ENCODE results near the gene EIF2D. TPM values are rescaled to one million over a fixed set of nuclear protein-coding genes. Genes with fewer than 3 reads are reported as not detected.
A peak's percentile ranks its signal among the peaks of the same experiment; 100 is the strongest.

The EIF2D gene
- polyA plus RNA-seq, 2 donors, result 34.1 to 34.3 TPM

DNA sequence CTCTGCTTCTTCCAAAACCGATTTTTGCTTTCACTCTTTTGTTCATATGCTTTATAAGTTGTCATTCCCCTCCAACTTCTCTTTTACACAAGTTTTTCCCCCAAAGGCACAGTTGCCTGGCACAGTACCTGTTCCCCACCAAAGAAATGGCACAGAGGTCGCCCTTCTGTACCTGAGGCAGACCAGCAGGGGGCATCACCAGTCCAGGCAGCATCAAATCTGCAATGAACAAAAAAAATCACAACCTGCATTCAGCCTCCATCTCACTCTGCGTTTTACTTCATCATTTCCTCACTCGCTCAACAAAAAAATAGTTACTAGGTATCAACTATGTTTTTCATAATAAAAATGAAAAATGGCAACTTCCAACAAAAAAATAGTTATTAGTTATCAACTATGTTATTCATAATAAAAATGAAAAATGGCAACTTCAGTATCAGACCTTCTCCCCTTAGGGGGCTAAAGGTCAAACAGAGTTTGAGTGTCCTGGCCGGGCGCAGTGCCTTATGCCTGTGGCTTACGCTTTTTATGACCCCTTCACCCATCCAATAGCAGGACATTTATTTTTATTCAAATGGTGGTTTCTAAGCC is 4.1 kb downstream of the EIF2D start:
- Histone ChIP-seq H3K27ac (ENCODE audit: low read depth in 2 of 2, low read length in 1 of 2) (no peak overlapping the region), H3K4me1 (ENCODE audit: control insufficient read depth in 2 of 2, insufficient read depth in 2 of 2, low read length in 1 of 2) (no peaks in the 10 kb centered on the region), H3K36me3 (ENCODE audit: control insufficient read depth in 2 of 2, insufficient read depth in 2 of 2, low read length in 1 of 2) (peaks cover 0 to 6% of the 10 kb centered on the region in 2 donors), H3K27me3 (ENCODE audit: control insufficient read depth in 1 of 2, insufficient read depth in 2 of 2, low read length in 2 of 2) (no peaks in the 10 kb centered on the region), H3K4me3 (ENCODE audit: low read depth in 1 of 2, low read length in 2 of 2) (no peak overlapping the region), H3K9me3 (ENCODE audit: control insufficient read depth in 2 of 2, insufficient read depth in 1 of 2, low read depth in 1 of 2, low read length in 1 of 2) (no peaks in the 10 kb centered on the region)
- 70 to 71% methylated on average over 7 of the region's 7 CpGs for WGBS, 2 donors

DNA sequence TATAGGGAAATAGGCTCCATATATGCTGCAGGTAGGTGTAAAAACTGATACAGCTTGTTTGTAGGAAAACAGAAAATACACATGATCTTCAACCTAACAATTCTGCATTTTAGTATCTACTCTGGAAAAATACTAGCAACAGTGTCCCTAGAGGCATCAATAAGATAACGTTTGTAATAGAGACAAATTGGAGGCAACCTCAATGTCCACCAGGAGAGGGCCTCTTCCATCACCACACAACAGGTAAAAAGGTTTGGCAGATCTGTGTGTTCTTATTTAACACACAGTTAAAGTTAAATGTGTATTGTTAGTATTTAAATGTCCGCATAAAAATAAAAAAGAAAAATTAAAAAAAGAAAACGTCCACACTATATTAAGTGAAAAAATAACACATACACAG is 5.4 kb downstream of the EIF2D start:
- Histone ChIP-seq H3K4me3 (ENCODE audit: low read depth in 1 of 2, low read length in 2 of 2) (no peak overlapping the region), H3K36me3 (ENCODE audit: control insufficient read depth in 2 of 2, insufficient read depth in 2 of 2, low read length in 1 of 2) (peaks cover 9 to 16% of the 10 kb centered on the region in 2 donors), H3K4me1 (ENCODE audit: control insufficient read depth in 2 of 2, insufficient read depth in 2 of 2, low read length in 1 of 2) (no peaks in the 10 kb centered on the region), H3K9me3 (ENCODE audit: control insufficient read depth in 2 of 2, insufficient read depth in 1 of 2, low read depth in 1 of 2, low read length in 1 of 2) (no peaks in the 10 kb centered on the region), H3K27me3 (ENCODE audit: control insufficient read depth in 1 of 2, insufficient read depth in 2 of 2, low read length in 2 of 2) (no peaks in the 10 kb centered on the region), H3K27ac (ENCODE audit: low read depth in 2 of 2, low read length in 1 of 2) (no peak overlapping the region)
- 63 to 64% methylated on average over 3 of the region's 3 CpGs for WGBS, 2 donors

DNA sequence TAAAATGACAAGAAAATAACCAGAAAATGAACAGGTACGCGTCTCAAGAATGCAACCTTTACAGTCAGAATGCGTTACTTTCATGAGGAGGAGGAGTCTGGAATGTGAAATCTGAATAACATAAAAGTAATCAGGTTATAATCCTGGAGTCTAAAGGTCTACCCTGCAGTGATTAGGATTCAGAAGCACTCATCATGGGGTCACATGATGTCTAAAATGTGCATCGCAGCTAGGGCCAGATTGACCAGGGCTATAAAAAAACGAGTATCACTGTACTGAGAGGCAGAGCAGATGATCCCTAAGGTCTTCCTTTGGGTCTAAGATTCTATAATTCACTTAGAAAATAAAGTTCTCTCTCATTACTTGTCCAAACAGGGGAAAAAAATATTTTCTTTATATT is 7.4 kb downstream of the EIF2D start:
- Histone ChIP-seq H3K9me3 (ENCODE audit: control insufficient read depth in 2 of 2, insufficient read depth in 1 of 2, low read depth in 1 of 2, low read length in 1 of 2) (no peaks in the 10 kb centered on the region), H3K4me1 (ENCODE audit: control insufficient read depth in 2 of 2, insufficient read depth in 2 of 2, low read length in 1 of 2) (no peaks in the 10 kb centered on the region), H3K36me3 (ENCODE audit: control insufficient read depth in 2 of 2, insufficient read depth in 2 of 2, low read length in 1 of 2) (peaks cover 12 to 20% of the 10 kb centered on the region in 2 donors), H3K27ac (ENCODE audit: low read depth in 2 of 2, low read length in 1 of 2) (no peak overlapping the region), H3K27me3 (ENCODE audit: control insufficient read depth in 1 of 2, insufficient read depth in 2 of 2, low read length in 2 of 2) (no peaks in the 10 kb centered on the region), H3K4me3 (ENCODE audit: low read depth in 1 of 2, low read length in 2 of 2) (no peak overlapping the region)
- 84 to 85% methylated on average over 5 of the region's 5 CpGs for WGBS, 2 donors

DNA sequence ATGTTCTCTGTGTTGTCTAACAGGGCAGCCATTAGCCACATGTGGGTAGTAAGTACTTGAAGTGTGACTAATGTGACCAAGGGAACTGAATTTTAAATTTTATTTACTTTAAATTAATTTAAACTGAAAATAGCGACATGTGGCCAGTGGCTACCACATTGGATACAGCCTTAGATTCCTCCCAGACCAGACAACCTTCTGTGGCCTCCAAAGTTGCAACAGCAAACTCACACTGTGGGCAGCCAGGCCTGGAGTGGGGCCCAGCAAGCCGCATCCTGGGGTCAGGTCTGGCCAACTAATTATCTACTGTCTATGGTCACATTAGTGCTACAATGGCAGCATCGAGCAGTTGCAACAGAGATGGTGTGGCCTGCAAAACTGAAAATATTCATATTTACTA is 11.7 kb downstream of the EIF2D start:
- Histone ChIP-seq H3K27me3 (ENCODE audit: control insufficient read depth in 1 of 2, insufficient read depth in 2 of 2, low read length in 2 of 2) (no peaks in the 10 kb centered on the region), H3K9me3 (ENCODE audit: control insufficient read depth in 2 of 2, insufficient read depth in 1 of 2, low read depth in 1 of 2, low read length in 1 of 2) (no peaks in the 10 kb centered on the region), H3K36me3 (ENCODE audit: control insufficient read depth in 2 of 2, insufficient read depth in 2 of 2, low read length in 1 of 2) (peaks cover 23 to 33% of the 10 kb centered on the region in 2 donors), H3K4me3 (ENCODE audit: low read depth in 1 of 2, low read length in 2 of 2) (no peak overlapping the region), H3K27ac (ENCODE audit: low read depth in 2 of 2, low read length in 1 of 2) (no peak overlapping the region), H3K4me1 (ENCODE audit: control insufficient read depth in 2 of 2, insufficient read depth in 2 of 2, low read length in 1 of 2) (no peaks in the 10 kb centered on the region)
- 92% methylated on average over 3 of the region's 3 CpGs for WGBS, 2 donors

DNA sequence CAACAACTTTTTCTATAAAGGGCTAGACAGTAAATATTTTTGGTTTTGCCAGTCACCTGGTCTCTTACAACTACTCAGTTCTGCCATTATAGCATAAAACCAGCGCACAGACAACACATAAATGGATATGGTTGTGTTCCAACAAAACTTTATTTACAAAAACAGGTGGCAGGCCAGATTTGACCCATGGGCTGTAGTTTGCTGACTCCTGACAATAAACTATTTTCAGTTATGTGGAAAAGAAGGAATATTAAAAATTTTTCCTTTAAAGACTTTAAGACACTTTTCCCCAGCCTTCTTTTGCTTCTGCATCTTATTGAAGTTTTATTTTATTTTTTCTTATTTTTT is 16.0 kb downstream of the EIF2D start:
- H3K4me1 ChIP-seq (ENCODE audit: control insufficient read depth in 2 of 2, insufficient read depth in 2 of 2, low read length in 1 of 2), result peaks cover 0 to 3% of the 10 kb centered on the region in 2 donors
- no peak overlapping the region for H3K27ac ChIP-seq (ENCODE audit: low read depth in 2 of 2, low read length in 1 of 2)
- H3K9me3 ChIP-seq (ENCODE audit: control insufficient read depth in 2 of 2, insufficient read depth in 1 of 2, low read depth in 1 of 2, low read length in 1 of 2), result no peaks in the 10 kb centered on the region
- peaks cover 14 to 27% of the 10 kb centered on the region in 2 donors for H3K36me3 ChIP-seq (ENCODE audit: control insufficient read depth in 2 of 2, insufficient read depth in 2 of 2, low read length in 1 of 2)
- H3K27me3 ChIP-seq (ENCODE audit: control insufficient read depth in 1 of 2, insufficient read depth in 2 of 2, low read length in 2 of 2), result no peaks in the 10 kb centered on the region
- WGBS, 2 donors, result 97 to 100% methylated on average over 1 of the region's 1 CpG
- no peak overlapping the region for H3K4me3 ChIP-seq (ENCODE audit: low read depth in 1 of 2, low read length in 2 of 2)

DNA sequence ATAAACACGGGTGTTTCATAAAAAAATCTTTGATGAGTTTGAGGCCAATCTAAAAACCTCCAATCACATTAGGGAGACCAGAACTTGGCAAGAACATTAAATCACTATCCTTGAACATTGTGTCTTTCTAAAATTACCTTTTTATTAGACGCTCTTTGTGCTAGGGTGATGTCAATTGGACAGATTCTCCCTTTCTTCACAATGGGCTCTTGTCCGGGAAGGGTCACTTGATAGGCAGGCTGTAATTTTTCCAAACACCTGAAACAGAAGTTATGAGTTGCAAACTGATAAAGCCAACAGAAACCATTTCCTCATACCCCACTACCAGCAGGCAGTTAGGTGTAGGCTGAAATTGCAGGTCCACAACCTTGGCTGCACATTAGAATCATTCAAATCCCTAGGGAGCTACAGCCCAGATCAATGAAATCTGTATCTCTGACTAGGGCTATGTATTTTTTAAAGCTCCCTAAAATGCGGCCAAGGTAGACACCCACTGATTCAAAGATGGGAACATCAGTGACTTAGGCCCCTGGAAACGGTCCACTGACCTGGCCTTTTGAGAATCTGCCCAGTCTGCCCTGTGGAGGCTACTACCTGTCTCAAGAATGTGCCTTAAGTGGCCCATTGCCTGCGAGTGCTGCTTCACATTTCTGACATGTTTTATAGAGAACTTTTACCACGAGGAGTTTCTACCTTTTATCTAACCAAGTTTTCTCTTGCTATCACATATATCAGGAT is 16.5 kb downstream of the EIF2D start:
- H3K9me3 ChIP-seq (ENCODE audit: control insufficient read depth in 2 of 2, insufficient read depth in 1 of 2, low read depth in 1 of 2, low read length in 1 of 2), result no peaks in the 10 kb centered on the region
- H3K4me1 ChIP-seq (ENCODE audit: control insufficient read depth in 2 of 2, insufficient read depth in 2 of 2, low read length in 1 of 2), result peaks cover 0 to 3% of the 10 kb centered on the region in 2 donors
- peaks cover 14 to 27% of the 10 kb centered on the region in 2 donors for H3K36me3 ChIP-seq (ENCODE audit: control insufficient read depth in 2 of 2, insufficient read depth in 2 of 2, low read length in 1 of 2)
- H3K27ac ChIP-seq (ENCODE audit: low read depth in 2 of 2, low read length in 1 of 2), result no peak overlapping the region
- no peaks in the 10 kb centered on the region for H3K27me3 ChIP-seq (ENCODE audit: control insufficient read depth in 1 of 2, insufficient read depth in 2 of 2, low read length in 2 of 2)
- WGBS, 2 donors, result 87 to 89% methylated on average over 7 of the region's 7 CpGs
- no peak overlapping the region for H3K4me3 ChIP-seq (ENCODE audit: low read depth in 1 of 2, low read length in 2 of 2)

DNA sequence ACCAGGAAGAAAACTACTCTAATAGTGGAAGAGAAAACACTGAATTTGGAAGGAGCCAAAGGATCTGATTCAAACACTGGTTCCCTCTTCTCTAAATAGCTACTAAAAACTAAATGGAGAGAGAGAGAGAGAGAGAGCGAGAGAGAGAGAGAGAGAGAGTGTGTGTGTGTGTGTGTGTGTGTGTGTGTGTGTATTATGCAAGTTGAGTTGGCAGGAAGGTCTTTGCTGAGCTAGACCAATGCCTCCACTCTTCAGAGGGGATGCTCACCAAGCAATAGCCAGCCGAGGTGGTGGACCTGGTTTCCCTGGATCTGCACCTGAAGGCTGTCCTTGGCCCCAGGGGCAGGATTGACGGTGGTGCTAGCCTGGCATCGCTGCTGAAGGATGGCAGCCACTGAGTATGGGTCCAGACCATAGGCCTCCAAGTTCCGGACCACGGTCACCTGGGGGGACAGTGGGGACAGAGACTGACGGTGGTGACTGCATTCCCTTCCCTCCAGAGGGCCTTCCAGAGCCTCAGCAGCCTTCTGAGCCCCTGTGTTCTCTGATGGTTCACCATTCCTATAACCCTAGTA is 18.8 kb downstream of the EIF2D start:
- 92 to 96% methylated on average over 6 to 7 of the region's 7 CpGs for WGBS, 2 donors
- no peak overlapping the region for H3K27ac ChIP-seq (ENCODE audit: low read depth in 2 of 2, low read length in 1 of 2)
- H3K27me3 ChIP-seq (ENCODE audit: control insufficient read depth in 1 of 2, insufficient read depth in 2 of 2, low read length in 2 of 2), result no peaks in the 10 kb centered on the region
- no peak overlapping the region for H3K4me3 ChIP-seq (ENCODE audit: low read depth in 1 of 2, low read length in 2 of 2)
- H3K36me3 ChIP-seq (ENCODE audit: control insufficient read depth in 2 of 2, insufficient read depth in 2 of 2, low read length in 1 of 2), result peaks cover 6 to 12% of the 10 kb centered on the region in 2 donors
- no peaks in the 10 kb centered on the region for H3K9me3 ChIP-seq (ENCODE audit: control insufficient read depth in 2 of 2, insufficient read depth in 1 of 2, low read depth in 1 of 2, low read length in 1 of 2)
- H3K4me1 ChIP-seq (ENCODE audit: control insufficient read depth in 2 of 2, insufficient read depth in 2 of 2, low read length in 1 of 2), result peaks cover 0 to 5% of the 10 kb centered on the region in 2 donors

DNA sequence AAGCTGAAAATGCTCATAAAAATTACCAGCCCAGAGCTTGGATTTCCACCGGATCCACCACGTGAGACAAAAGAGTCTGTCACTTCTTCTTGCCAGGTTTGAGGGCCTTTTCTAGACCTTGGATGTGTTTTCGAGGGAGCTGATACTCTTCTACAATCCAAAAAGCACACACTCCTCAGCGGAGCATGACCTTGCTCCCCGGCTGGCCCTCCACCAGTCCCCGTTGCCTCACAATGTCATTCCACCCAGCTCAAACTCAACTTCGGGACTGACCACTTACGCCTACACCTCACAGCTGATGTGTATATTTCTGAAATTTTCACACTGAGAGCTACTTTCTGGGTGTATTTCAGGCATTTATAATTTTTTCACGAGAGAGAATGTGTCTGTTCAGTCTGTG is 20.6 kb downstream of the EIF2D start:
- 90 to 92% methylated on average over 9 of the region's 9 CpGs for WGBS, 2 donors
- H3K4me3 ChIP-seq (ENCODE audit: low read depth in 1 of 2, low read length in 2 of 2), result no peak overlapping the region
- no peaks in the 10 kb centered on the region for H3K27me3 ChIP-seq (ENCODE audit: control insufficient read depth in 1 of 2, insufficient read depth in 2 of 2, low read length in 2 of 2)
- peaks cover 3 to 12% of the 10 kb centered on the region in 2 donors for H3K4me1 ChIP-seq (ENCODE audit: control insufficient read depth in 2 of 2, insufficient read depth in 2 of 2, low read length in 1 of 2)
- peaks cover 6 to 17% of the 10 kb centered on the region in 2 donors for H3K36me3 ChIP-seq (ENCODE audit: control insufficient read depth in 2 of 2, insufficient read depth in 2 of 2, low read length in 1 of 2)
- no peaks in the 10 kb centered on the region for H3K9me3 ChIP-seq (ENCODE audit: control insufficient read depth in 2 of 2, insufficient read depth in 1 of 2, low read depth in 1 of 2, low read length in 1 of 2)
- H3K27ac ChIP-seq (ENCODE audit: low read depth in 2 of 2, low read length in 1 of 2), result peak overlapping the region; percentile 16 to 44

DNA sequence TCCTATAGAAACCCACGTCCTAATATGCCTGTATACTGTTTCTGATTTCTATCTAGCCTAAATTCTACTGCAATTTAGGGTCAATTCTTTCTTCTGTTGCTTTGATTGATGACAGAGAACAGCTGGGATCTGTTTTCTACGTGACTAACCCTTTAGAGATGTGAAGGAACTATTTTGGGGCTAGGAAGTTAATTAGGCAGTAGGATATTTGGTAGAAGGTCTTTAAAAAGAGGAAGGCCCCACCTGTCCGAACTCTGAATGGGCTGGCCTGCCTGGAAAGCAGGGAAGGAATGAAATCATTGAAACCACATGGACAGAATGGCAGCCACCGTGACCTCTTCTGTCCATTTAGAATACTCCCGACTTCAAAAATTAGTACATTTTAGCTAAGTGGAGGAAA is 21.0 kb downstream of the EIF2D start:
- Histone ChIP-seq H3K4me1 (ENCODE audit: control insufficient read depth in 2 of 2, insufficient read depth in 2 of 2, low read length in 1 of 2) (peaks cover 3 to 13% of the 10 kb centered on the region in 2 donors), H3K4me3 (ENCODE audit: low read depth in 1 of 2, low read length in 2 of 2) (no peak overlapping the region), H3K9me3 (ENCODE audit: control insufficient read depth in 2 of 2, insufficient read depth in 1 of 2, low read depth in 1 of 2, low read length in 1 of 2) (no peaks in the 10 kb centered on the region), H3K36me3 (ENCODE audit: control insufficient read depth in 2 of 2, insufficient read depth in 2 of 2, low read length in 1 of 2) (peaks cover 3 to 19% of the 10 kb centered on the region in 2 donors), H3K27me3 (ENCODE audit: control insufficient read depth in 1 of 2, insufficient read depth in 2 of 2, low read length in 2 of 2) (no peaks in the 10 kb centered on the region), H3K27ac (ENCODE audit: low read depth in 2 of 2, low read length in 1 of 2) (peak overlapping the region; percentile 11 to 78)
- WGBS, 2 donors, result 81% methylated on average over 5 of the region's 5 CpGs
